GM12891 (cell line): Measurements from ENCODE around the gene AP5Z1.

Experiments used
- DNase-seq: peaks from one replicate; pipeline ENCODE4 v3.0.0; 2011; ENCODE audit warnings: low spot score; ENCODE audit not compliant: insufficient read length
- FAIRE-seq: peaks from 2 replicates; lab custom pipeline; 2011; peaks lifted over from hg19 to GRCh38; lab: Jason Lieb, UNC
- PAX5 ChIP-seq: IDR thresholded peaks from 2 replicates; pipeline ENCODE4 v1.6.1; 2011; ENCODE audit warnings: low read length, moderate library complexity, mild to moderate bottlenecking; ENCODE audit not compliant: insufficient read depth, severe bottlenecking
- POLR2A ChIP-seq: IDR thresholded peaks from 2 replicates; pipeline ENCODE4 v1.6.1; 2011; ENCODE audit warnings: low read depth, low read length, control low read depth
- POLR2AphosphoS5 ChIP-seq: IDR thresholded peaks from 2 replicates; pipeline ENCODE4 v1.6.1; 2011; ENCODE audit warnings: low read depth, low read length, control low read depth
- POU2F2 ChIP-seq: IDR thresholded peaks from 2 replicates; pipeline ENCODE4 v1.6.1; 2011; ENCODE audit warnings: low read depth, mild to moderate bottlenecking, control low read depth, low read length, moderate library complexity
- SPI1 ChIP-seq: IDR thresholded peaks from 2 replicates; pipeline ENCODE4 v1.6.1; 2011; ENCODE audit warnings: low read depth, low read length, control low read depth
- TAF1 ChIP-seq: IDR thresholded peaks from 2 replicates; pipeline ENCODE4 v1.6.1; 2011; ENCODE audit warnings: low read depth, low read length, control low read depth

Gene AP5Z1

DNA sequence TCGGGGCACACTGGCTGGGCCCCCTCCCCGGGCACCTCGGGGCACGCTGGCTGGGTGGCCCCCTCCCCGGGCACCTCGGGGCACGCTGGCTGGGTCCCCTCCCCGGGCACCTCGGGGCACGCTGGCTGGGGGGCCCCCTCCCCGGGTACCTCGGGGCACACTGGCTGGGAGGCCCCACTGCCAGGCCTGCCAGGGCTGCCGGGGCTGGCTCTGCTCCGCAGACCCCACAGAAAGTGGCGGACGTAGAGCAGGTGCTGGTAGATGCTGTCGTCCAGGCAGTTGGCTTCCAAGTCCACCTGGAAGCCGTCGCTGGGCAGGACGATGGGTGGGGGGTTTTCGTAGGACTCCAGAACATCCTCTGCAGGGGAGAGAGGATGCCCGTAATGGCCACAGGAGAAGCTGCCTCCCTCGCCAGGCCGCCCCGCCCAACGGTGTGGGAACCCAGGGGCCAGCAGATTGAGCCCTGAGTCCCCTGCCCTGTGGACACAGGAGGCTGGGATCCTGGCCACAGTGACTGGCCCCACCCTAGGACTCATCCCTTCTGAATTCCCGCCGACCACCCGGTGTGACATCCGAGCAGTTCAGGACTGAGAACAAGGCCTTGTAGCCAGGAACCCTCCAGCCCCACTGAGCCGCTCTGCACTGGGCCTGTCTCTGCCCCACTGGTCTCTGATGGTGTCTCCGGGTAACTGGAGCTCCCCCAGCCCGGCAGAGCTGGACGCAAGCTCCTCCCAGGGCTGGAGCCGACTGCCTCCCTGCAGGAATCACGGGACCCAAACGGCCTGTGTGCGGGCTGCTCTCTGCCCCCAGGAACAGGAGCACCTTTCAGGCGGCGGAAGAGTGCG is 28.2 kb downstream of the AP5Z1 start:
- FAIRE-seq (no peak), DNase-seq (no peak)

DNA sequence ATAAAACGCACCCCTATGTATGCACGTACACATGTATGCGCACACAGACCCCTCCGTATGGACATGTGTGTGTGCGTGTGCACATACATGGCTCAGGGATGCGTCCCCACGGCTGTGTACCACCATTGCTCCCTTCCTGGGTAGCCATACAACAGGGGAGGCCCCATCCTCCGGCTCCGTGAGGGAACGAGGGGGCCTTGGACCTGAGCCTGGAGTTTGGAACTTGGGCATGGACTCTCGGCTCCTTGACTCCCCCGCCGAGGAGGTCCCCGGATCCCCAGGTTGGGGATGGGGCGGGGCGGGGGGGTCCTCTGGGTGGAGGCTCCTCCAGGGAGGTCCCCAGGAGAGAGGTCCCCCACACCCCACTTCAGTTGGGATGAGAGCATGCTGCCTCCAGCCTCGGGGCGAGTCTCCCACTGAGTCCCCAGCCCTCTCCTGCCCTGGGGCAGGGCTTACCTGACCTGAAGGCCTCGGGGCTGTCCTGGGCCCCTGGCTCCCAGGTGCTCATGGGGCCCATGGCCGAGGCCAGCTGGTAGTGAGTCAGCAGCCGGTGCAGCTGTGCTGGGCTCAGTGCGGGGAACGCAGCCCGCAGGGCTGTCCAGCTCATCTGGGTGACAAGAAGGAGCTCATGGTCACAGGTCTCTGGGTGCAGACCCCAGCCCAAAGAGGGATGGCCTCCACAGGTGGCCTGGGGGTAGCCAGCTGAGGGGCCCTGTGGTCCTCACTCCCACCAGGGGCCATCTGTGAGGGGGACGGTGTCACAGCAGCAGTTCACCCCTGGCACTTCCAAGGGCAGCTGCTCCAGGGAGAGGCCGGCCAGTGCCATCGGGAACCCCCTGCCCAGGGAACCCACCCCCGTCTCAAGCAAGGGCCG is 29.9 kb downstream of the AP5Z1 start:
- no peak for DNase-seq
- FAIRE-seq, result no peak
- TF ChIP-seq SPI1 (no peak), POLR2A (no peak), PAX5 (no peak), POLR2AphosphoS5 (no peak), TAF1 (no peak), POU2F2 (no peak)

More for the DNA sequence above, 28.2 kb downstream of the AP5Z1 start:
- TF ChIP-seq PAX5 (no peak), POU2F2 (no peak), TAF1 (no peak), POLR2A (no peak), SPI1 (no peak), POLR2AphosphoS5 (no peak)

DNA sequence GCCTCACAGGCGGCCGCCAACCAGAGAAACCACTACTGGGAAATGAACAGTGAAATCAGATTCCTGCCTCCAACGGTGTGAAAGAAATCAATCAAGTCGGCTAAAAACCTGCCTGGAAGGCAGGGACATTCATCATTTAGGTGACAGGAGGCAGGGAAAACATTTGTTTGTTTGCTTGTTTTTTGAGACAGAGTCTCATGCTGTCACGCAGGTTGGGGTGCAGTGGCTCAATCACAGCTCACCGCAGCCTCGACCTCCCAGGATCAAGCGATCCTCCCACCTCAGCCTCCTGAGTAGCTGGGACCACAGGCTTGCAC is 30.5 kb downstream of the AP5Z1 start:
- FAIRE-seq, result no peak
- no peak for TF ChIP-seq TAF1
- no peak for TF ChIP-seq POLR2AphosphoS5
- no peak for TF ChIP-seq POU2F2
- no peak for TF ChIP-seq SPI1
- no peak for TF ChIP-seq PAX5
- no peak for DNase-seq

DNA sequence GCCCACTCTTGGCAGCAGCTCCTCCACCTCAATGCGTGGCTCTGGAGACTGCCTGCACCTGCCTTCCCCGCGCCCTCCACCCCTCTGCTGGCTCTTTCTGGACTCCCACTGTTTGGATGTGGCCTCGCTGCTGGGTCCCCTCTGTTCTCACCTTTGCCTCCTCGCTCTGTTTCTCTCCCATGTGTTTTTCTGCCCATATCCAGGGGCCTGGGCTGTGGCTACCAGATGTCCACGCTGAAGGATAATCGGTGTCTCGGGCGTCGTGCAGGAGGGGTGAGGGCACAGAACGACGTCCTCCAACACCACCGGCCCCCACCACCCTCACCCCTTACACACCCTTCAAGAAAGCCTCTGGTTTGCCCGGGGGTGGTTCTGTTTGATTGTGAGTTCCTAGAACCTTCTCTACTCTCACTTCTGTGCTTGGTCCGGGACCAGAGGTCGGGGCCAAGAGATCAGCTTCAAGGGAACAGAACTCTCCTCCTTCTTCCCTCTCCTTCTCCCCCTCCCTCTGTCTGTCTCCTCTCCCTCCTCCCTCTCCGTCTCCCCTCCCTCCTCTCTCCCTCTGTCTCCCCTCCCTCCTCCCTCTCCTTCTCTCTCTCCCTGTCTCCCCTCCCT is 31.7 kb downstream of the AP5Z1 start:
- TF ChIP-seq POU2F2 (no peak), TAF1 (no peak), POLR2A (no peak)
- DNase-seq, result no peak
- no peak for FAIRE-seq

DNA sequence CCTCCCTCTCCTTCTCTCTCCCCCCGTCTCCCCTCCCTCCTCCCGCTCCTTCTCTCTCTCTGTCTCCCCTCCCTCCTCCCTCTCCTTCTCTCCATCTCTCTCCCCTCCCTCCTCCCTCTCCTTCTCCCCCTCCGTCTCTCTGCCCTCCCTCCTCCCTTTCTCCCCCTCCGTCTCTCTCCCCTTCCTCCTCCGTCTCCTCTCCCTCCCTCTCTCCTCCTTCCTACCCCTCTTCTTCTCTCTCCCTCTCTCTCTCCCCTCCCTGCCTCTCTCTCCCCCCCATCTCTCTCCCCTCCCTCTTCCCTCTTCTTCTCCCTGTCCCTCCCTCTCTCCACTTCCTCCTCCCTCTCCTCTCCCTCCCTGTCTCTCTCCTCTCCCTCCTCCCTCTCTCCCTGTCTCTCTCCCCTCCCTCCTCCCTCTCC is 32.2 kb downstream of the AP5Z1 start:
- DNase-seq, result no peak
- no peak for FAIRE-seq
- TF ChIP-seq PAX5 (no peak), POLR2AphosphoS5 (no peak), TAF1 (no peak), SPI1 (no peak), POLR2A (no peak), POU2F2 (no peak)

DNA sequence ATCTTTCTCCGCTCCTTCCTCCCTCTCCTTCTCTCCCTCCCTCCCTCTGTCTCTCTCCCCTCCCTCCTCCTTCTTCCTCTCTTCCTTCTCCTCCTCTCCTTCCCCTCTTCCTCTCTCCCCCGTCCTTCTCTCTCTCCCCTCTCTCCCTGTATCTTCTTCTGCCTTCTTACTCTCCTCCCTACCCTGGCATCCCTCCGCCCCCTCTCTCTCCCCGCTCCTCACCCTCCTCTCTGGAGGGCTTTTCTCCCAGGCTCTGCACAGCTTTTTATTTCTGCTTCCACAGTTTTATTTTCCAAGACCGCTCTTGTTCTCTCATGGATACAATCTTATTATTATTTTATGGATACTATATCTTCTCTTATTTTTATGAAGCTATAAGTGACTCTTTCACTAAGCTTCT is 32.6 kb downstream of the AP5Z1 start:
- no peak for FAIRE-seq
- no peak for TF ChIP-seq POU2F2
- TF ChIP-seq POLR2A, result no peak
- TF ChIP-seq SPI1, result no peak
- TF ChIP-seq POLR2AphosphoS5, result no peak
- TF ChIP-seq TAF1, result no peak
- TF ChIP-seq PAX5, result no peak
- DNase-seq, result no peak

DNA sequence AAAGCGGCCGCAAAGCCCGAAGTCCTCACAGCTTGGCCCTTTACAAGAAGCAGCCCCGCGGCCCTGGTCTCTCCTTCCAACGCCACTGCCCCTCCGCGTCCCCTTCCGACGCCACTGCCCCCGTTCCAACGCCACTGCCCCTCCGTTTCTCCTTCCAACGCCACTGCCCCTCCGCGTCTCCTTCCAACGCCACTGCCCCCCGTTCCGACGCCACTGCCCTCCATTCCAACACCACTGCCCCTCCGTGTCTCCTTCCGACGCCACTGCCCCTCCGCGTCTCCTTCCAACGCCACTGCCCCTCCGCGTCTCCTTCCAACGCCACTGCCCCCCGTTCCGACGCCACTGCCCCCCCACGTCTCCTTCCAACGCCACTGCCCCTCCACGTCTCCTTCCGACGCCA is 33.1 kb downstream of the AP5Z1 start:
- no peak for FAIRE-seq
- DNase-seq, result no peak
- no peak for TF ChIP-seq PAX5

DNA sequence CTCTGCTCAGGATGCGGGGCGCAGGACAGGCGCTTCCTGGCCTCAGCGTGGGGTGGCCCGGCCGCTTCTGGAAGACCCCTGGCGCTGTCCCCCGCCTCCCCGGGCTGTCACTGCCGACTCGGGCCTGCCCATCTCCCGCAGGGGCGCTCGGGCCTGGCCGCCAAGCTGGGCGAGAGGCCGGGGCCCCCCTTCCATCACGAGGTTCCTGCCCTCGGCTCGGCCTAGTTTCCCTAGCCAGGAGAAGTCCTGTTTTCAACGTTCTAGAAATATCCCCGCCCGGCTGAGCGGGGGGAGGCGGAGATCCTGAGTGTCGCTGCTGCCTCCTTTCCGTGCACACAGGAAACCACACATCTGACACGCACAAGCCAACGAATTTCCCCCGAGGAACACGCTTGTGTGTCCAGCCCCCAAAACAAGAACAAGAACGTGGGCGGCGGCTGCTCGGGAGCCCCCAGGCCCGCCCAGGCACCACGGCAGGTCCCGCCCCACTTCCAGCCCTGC is 33.7 kb downstream of the AP5Z1 start:
- DNase-seq (no peak), FAIRE-seq (peak; percentile 41)
- TF ChIP-seq SPI1, result no peak
- TF ChIP-seq POU2F2, result no peak
- no peak for TF ChIP-seq POLR2A
- no peak for TF ChIP-seq PAX5
- TF ChIP-seq POLR2AphosphoS5, result no peak
- no peak for TF ChIP-seq TAF1

DNA sequence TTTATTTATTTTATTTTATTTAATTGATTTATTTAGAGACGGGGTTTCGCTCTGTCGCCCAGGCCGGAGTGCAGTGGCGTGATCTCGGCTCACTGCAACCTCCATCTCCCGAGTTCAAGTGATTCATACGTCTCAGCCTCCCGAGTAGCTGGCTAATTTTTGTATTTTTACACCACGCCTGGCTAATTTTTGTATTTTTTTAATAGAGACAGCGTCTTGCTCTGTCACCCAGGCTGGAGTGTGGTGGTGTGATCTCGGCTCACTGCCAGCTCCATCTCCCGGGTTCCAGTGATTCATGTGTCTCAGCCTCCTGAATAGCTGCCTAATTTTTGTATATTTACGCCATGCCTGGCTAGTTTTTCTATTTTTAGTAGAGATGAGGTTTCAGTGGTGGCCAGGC is 34.2 kb downstream of the AP5Z1 start:
- TF ChIP-seq POLR2AphosphoS5, result no peak
- no peak for TF ChIP-seq POLR2A
- no peak for TF ChIP-seq SPI1
- TF ChIP-seq POU2F2, result no peak
- TF ChIP-seq PAX5, result no peak

More for the DNA sequence above, 34.2 kb downstream of the AP5Z1 start:
- no peak for FAIRE-seq
- DNase-seq, result no peak
